H1 (cell line): Measurements from ENCODE around the gene GNB1. TPM values are rescaled to one million over a fixed set of nuclear protein-coding genes. Genes with fewer than 3 reads are reported as not detected.

ENCODE experiments used
- SIN3A ChIP-seq, 2 experiments: IDR thresholded peaks in 1 of 2; conservative IDR thresholded peaks in 1 of 2; 2 replicates each; pipeline ENCODE4 v1.6.1; 2011 to 2012; ENCODE audit warnings: low read length in 2 of 2, improper control_type of control experiment in 1 of 2, low read depth in 1 of 2, mild to moderate bottlenecking in 1 of 2
- polyA plus RNA-seq, 7 experiments: library from polyadenylated mRNA; depleted of rRNA in 3 of 7; stranded (reverse) in 5 of 7; unstranded in 2 of 7; fragments of >200 nt in 5 of 7; fragments of 200-250 nt in 2 of 7; gene quantifications; 1 replicate in 5 of 7; 2 replicates in 1 of 7; 4 replicates in 1 of 7; pipeline versions ENCODE4 v1.2.1 to v1.2.3, GENCODE V29; 2011 to 2013; ENCODE audit warnings: missing spikeins in 2 of 7, mixed read lengths in 2 of 7
- total RNA-seq: library from RNA; stranded (reverse); fragmentation: NEBNext Ultra II Directional; extraction: Animal tissue kit (Norgen Biotek cat#: 25700); gene quantifications from 2 replicates; pipeline ENCODE4 v1.2.1, GENCODE V29; 2021

GNB1 gene
- total and polyA plus RNA-seq, 2 of the 8 experiments (the other 6 are each of a cell fraction or from before 2014, with no cell fraction given) = 343 to 382 TPM

- TF ChIP-seq SIN3A (conservative IDR thresholded peaks at IDR 0.05 in 1 of 2, IDR thresholded peaks at IDR 0.05 in 1 of 2; ENCODE audit: low read depth in 1 of 2, low read length in 2 of 2) = no peak
- TF ChIP-seq, all 59 proteins: peak for 0
Measured at GRCh38 chr1:1825217-1825616, 65.7 kb downstream of the GNB1 start (continued).
